Keratinocyte (primary cell): ENCODE results near the gene UGT1A6. TPM values are rescaled to one million over a fixed set of nuclear protein-coding genes. Genes with fewer than 3 reads are reported as not detected.

Experiments used
- DNase-seq: peaks from one replicate; pipeline ENCODE4 v3.0.0-alpha.2; 2011; ENCODE audit warnings: low read depth, missing footprints, low spot score
- FAIRE-seq: peaks from 2 replicates; lab custom pipeline; 2011; peaks lifted over from hg19 to GRCh38; lab: Jason Lieb, UNC
- H2AFZ ChIP-seq: 2 replicates; pipeline ENCODE4 v1.6.0; 2012; ENCODE audit warnings: low read length, control low read depth, inconsistent platforms; ENCODE audit not compliant: control insufficient read depth
- H3K27ac ChIP-seq: 2 replicates; pipeline ENCODE4 v1.5.1; 2011; ENCODE audit warnings: low read length; ENCODE audit not compliant: control insufficient read depth, insufficient read depth
- H3K27me3 ChIP-seq: 3 replicates; pipeline ENCODE4 v1.6.0; 2011; ENCODE audit warnings: low read length; ENCODE audit not compliant: control insufficient read depth, insufficient read depth; ENCODE audit errors: extremely low read depth
- H3K36me3 ChIP-seq, 2 experiments: 2 replicates in 1 of 2; 3 replicates in 1 of 2; pipeline ENCODE4 v1.5.1; 2011; ENCODE audit warnings: low read length in 2 of 2, mild to moderate bottlenecking in 1 of 2; ENCODE audit not compliant: control insufficient read depth in 2 of 2, insufficient read depth in 2 of 2; ENCODE audit errors: extremely low read depth in 1 of 2
- H3K4me1 ChIP-seq: 3 replicates; pipeline ENCODE4 v1.5.1; 2011; ENCODE audit warnings: low read length; ENCODE audit not compliant: control insufficient read depth, insufficient read depth; ENCODE audit errors: extremely low read depth
- H3K4me2 ChIP-seq: 3 replicates; pipeline ENCODE4 v1.6.0; 2011; ENCODE audit warnings: low read depth, low read length; ENCODE audit not compliant: control insufficient read depth, insufficient read depth; ENCODE audit errors: extremely low read depth
- H3K4me3 ChIP-seq, 3 experiments: fragments of 200-600 bp in 1 of 3; sonication (generic) in 1 of 3; 2 replicates in 2 of 3; 3 replicates in 1 of 3; pipeline ENCODE4 v1.5.1; 2011 to 2016; ENCODE audit warnings: low read length in 3 of 3, mild to moderate bottlenecking in 3 of 3, control low read depth in 2 of 3, inconsistent platforms in 1 of 3, low read depth in 1 of 3, mixed read lengths in 1 of 3, mixed run types in 1 of 3, moderate library complexity in 1 of 3; ENCODE audit not compliant: control insufficient read depth in 2 of 3, insufficient read depth in 2 of 3; ENCODE audit errors: extremely low read depth in 1 of 3
- H3K79me2 ChIP-seq: 2 replicates; pipeline ENCODE4 v1.6.0; 2012; ENCODE audit warnings: low read length; ENCODE audit not compliant: control insufficient read depth, insufficient read depth
- H3K9ac ChIP-seq: 3 replicates; pipeline ENCODE4 v1.6.0; 2011; ENCODE audit warnings: low read length; ENCODE audit not compliant: control insufficient read depth, insufficient read depth; ENCODE audit errors: extremely low read depth
- H3K9me1 ChIP-seq: 3 replicates; pipeline ENCODE4 v1.6.0; 2011; ENCODE audit warnings: low read length; ENCODE audit not compliant: control insufficient read depth, insufficient read depth; ENCODE audit errors: extremely low read depth
- H3K9me3 ChIP-seq: 2 replicates; pipeline ENCODE4 v1.5.1; 2012; ENCODE audit warnings: low read depth, low read length; ENCODE audit not compliant: control insufficient read depth
- H4K20me1 ChIP-seq: 3 replicates; pipeline ENCODE4 v1.6.0; 2011; ENCODE audit warnings: low read length; ENCODE audit not compliant: control insufficient read depth, insufficient read depth; ENCODE audit errors: extremely low read depth
- CTCF ChIP-seq, 3 experiments: IDR thresholded peaks in 1 of 3; conservative IDR thresholded peaks in 1 of 3; optimal IDR thresholded peaks in 1 of 3; 2 replicates in 2 of 3; 3 replicates in 1 of 3; pipeline versions ENCODE3 to v1.5.1; 2011; ENCODE audit warnings: low read length in 3 of 3, mild to moderate bottlenecking in 3 of 3, moderate library complexity in 2 of 3, control low read depth in 1 of 3, inconsistent platforms in 1 of 3; ENCODE audit not compliant: insufficient read depth in 2 of 3; ENCODE audit errors: extremely low read depth in 1 of 3
- EZH2 ChIP-seq: IDR thresholded peaks from one replicate; pipeline ENCODE4 v1.6.1; 2012; ENCODE audit warnings: inconsistent platforms, mild to moderate bottlenecking, low read length, moderate library complexity
- dilution Hi-C: fragments of 300-500 bp; cut with MboI; formaldehyde crosslinking; loops from one replicate; pipeline ENCODE4 v1.7.0; 2020; ENCODE audit warnings: low sequenced_read_pairs; ENCODE audit not compliant: extremely low pct_ligation_motif_present
- polyA plus RNA-seq, 5 experiments: library from polyadenylated mRNA; depleted of rRNA in 3 of 5; stranded (reverse) in 3 of 5; stranded (forward) in 1 of 5; unstranded in 1 of 5; fragments of >200 nt; gene quantifications; 1 replicate in 1 of 5; 2 replicates in 3 of 5; 3 replicates in 1 of 5; pipeline versions ENCODE4 v1.2.1 to v1.2.3, GENCODE V29; 2011 to 2012; ENCODE audit warnings: missing spikeins in 2 of 5, low read depth in 1 of 5, low replicate concordance in 1 of 5

Gene UGT1A6
- polyA plus RNA-seq, 1 donor (not counting 4 experiments of a cell fraction or from before 2014, with no cell fraction given), result 133 TPM

DNA sequence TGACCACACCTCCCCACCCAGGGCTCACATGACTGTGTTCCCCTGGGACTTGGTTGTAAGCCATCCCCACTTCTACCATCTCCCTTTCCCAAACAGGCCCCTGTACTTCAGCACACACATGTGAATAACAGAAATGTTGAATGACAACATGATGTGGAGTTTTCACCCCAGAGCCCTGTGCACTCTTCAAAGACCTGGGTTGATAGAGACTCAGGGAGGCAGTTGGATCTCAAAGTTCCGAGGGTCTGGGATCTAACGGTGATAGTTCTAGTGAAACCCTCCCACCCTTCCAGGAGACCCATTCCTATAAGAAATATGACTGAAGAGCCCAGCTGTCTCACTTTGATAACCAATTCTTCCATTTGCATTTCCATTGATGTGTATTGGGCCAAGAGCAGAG is 85.3 kb downstream of the UGT1A6 start, which contains the start of gene MROH2A:
Gene MROH2A (plus strand): TSS at position 301 of the 400 bp plus-strand sequence. CDS start 1,029 bp downstream, outside the sequence.
- Histone ChIP-seq H3K27ac (no peak within 1 kb of the TSS), H2AFZ (no peak within 1 kb of the TSS), H3K4me2 (no peak within 1 kb of the TSS), H3K9me3 (peaks cover 3% of the 10 kb centered on the region), H3K4me1 (no peaks in the 10 kb centered on the region), H4K20me1 (no peaks in the 10 kb centered on the region), H3K9me1 (no peaks in the 10 kb centered on the region), H3K79me2 (no peaks in the 10 kb centered on the region), H3K4me3 (no peak within 1 kb of the TSS), H3K36me3 (no peaks in the 10 kb centered on the region), H3K27me3 (no peaks in the 10 kb centered on the region), H3K9ac (no peak within 1 kb of the TSS)
- dilution Hi-C loops, result no loop called here
- DNase-seq, result no peak
- TF ChIP-seq CTCF (optimal IDR thresholded peaks at IDR 0.05 in 1 of 3, IDR thresholded peaks at IDR 0.05 in 1 of 3, conservative IDR thresholded peaks at IDR 0.05 in 1 of 3; ENCODE audit: extremely low read depth in 1 of 3, insufficient read depth in 2 of 3, low read length in 3 of 3) (no peak), EZH2 (no peak)
- FAIRE-seq, result no peak

- no peaks in the 10 kb centered on the region for H3K36me3 ChIP-seq
- FAIRE-seq (no peak), DNase-seq (no peak)
- no peaks in the 10 kb centered on the region for H3K79me2 ChIP-seq
- H3K9ac ChIP-seq, result no peak overlapping the region
- H2AFZ ChIP-seq, result no peak overlapping the region
- TF ChIP-seq EZH2 (no peak), CTCF (optimal IDR thresholded peaks at IDR 0.05 in 1 of 3, IDR thresholded peaks at IDR 0.05 in 1 of 3, conservative IDR thresholded peaks at IDR 0.05 in 1 of 3; ENCODE audit: extremely low read depth in 1 of 3, insufficient read depth in 2 of 3, low read length in 3 of 3) (no peak)
- H4K20me1 ChIP-seq, result no peaks in the 10 kb centered on the region
- no peak overlapping the region for H3K4me2 ChIP-seq
- no peak overlapping the region for H3K27ac ChIP-seq
- H3K27me3 ChIP-seq, result no peaks in the 10 kb centered on the region
- H3K4me3 ChIP-seq, result no peak overlapping the region
- H3K9me1 ChIP-seq, result no peaks in the 10 kb centered on the region
- no peaks in the 10 kb centered on the region for H3K4me1 ChIP-seq
- H3K9me3 ChIP-seq, result peaks cover 3% of the 10 kb centered on the region
- dilution Hi-C loops, result no loop called here
Measured at GRCh38 chr2:233779722-233780121, 87.0 kb downstream of the UGT1A6 start.
